Endothelial cell of umbilical vein (primary cell): ENCODE measurements around the gene CPT1A. TPM values are rescaled to one million over a fixed set of nuclear protein-coding genes. Genes with fewer than 3 reads are reported as not detected.
A peak's percentile ranks its signal among the peaks of the same experiment; 100 is the strongest.

Experiments used
- BruUV-seq: library from RNA; stranded (reverse); fragments of 400-500 nt; replicated peaks from 2 replicates; lab custom pipeline; 2021; lab: Mats Ljungman, UMichigan
- CTCF ChIA-PET: fragments of 300-600, 350-600 bp; sonication (Branson Sonifier 250); formaldehyde crosslinking; loops from one replicate; lab custom pipeline; 2021; ENCODE audit warnings: antibody characterized with exemption, inconsistent platforms; lab: Charles Lee
- POLR2A ChIA-PET: fragments of 300-600, 350-600 bp; sonication (Branson Sonifier 250); formaldehyde crosslinking; loops from one replicate; lab custom pipeline; 2021; ENCODE audit warnings: antibody characterized with exemption, inconsistent platforms; lab: Charles Lee
- DNase-seq: peaks from one replicate; pipeline ENCODE4 v3.0.0-alpha.2; 2011; ENCODE audit warnings: low read depth, low spot score
- FAIRE-seq: peaks from 2 replicates; lab custom pipeline; 2011; peaks lifted over from hg19 to GRCh38; lab: Jason Lieb, UNC
- H2AFZ ChIP-seq: 2 replicates; pipeline ENCODE4 v1.6.0; 2012; ENCODE audit warnings: low read depth, low read length, control low read depth, inconsistent platforms
- H3K27ac ChIP-seq: 2 replicates; pipeline ENCODE4 v1.5.1; 2011; ENCODE audit warnings: low read depth, mild to moderate bottlenecking, control low read depth, low read length, moderate library complexity; ENCODE audit not compliant: insufficient read depth
- H3K27me3 ChIP-seq, 2 experiments: 2 replicates each; pipeline versions ENCODE4 v1.6.0 to v1.6.1; 2011; ENCODE audit warnings: low read length in 2 of 2, mixed read lengths in 1 of 2; ENCODE audit not compliant: control insufficient read depth in 2 of 2, insufficient read depth in 2 of 2
- H3K36me3 ChIP-seq, 2 experiments: 2 replicates in 1 of 2; 3 replicates in 1 of 2; pipeline ENCODE4 v1.5.1; 2011; ENCODE audit warnings: low read length in 2 of 2, mild to moderate bottlenecking in 1 of 2, moderate library complexity in 1 of 2; ENCODE audit not compliant: control insufficient read depth in 2 of 2, insufficient read depth in 2 of 2; ENCODE audit errors: extremely low read depth in 1 of 2
- H3K4me1 ChIP-seq: 3 replicates; pipeline ENCODE4 v1.5.1; 2011; ENCODE audit warnings: mild to moderate bottlenecking, low read length; ENCODE audit not compliant: control insufficient read depth, insufficient read depth; ENCODE audit errors: extremely low read depth
- H3K4me2 ChIP-seq: 2 replicates; pipeline ENCODE4 v1.6.1; 2011; ENCODE audit warnings: low read length, control low read depth, mixed read lengths; ENCODE audit not compliant: insufficient read depth
- H3K4me3 ChIP-seq, 3 experiments: fragments of 200-600 bp in 1 of 3; sonication (generic), shearing (Covaris generic) in 1 of 3; replicated peaks in 1 of 3; 2 replicates each; pipeline ENCODE4 v1.5.1; 2011 to 2016; ENCODE audit warnings: control low read depth in 3 of 3, low read length in 3 of 3, mild to moderate bottlenecking in 2 of 3, inconsistent platforms in 1 of 3, low read depth in 1 of 3, moderate library complexity in 1 of 3; ENCODE audit not compliant: insufficient read depth in 1 of 3
- H3K79me2 ChIP-seq: 2 replicates; pipeline ENCODE4 v1.6.0; 2012; ENCODE audit warnings: low read length, inconsistent platforms; ENCODE audit not compliant: control insufficient read depth, insufficient read depth
- H3K9ac ChIP-seq: replicated peaks from 2 replicates; pipeline ENCODE3; 2011; ENCODE audit warnings: low read length, control low read depth; ENCODE audit not compliant: insufficient read depth; ENCODE audit errors: extremely low read depth
- H3K9me1 ChIP-seq: replicated peaks from 3 replicates; pipeline ENCODE4 v1.6.0; 2011; ENCODE audit warnings: mild to moderate bottlenecking, low read length; ENCODE audit not compliant: control insufficient read depth, insufficient read depth; ENCODE audit errors: extremely low read depth
- H3K9me3 ChIP-seq: replicated peaks from 2 replicates; pipeline ENCODE4 v1.5.1; 2012; ENCODE audit warnings: low read length, inconsistent platforms; ENCODE audit not compliant: control insufficient read depth, insufficient read depth
- H4K20me1 ChIP-seq: replicated peaks from 2 replicates; pipeline ENCODE3; 2011; ENCODE audit warnings: mild to moderate bottlenecking, low read length; ENCODE audit not compliant: control insufficient read depth, insufficient read depth; ENCODE audit errors: extremely low read depth
- CTCF ChIP-seq, 2 donors: IDR thresholded peaks; 1 replicate in 1 of 2; 2 replicates in 1 of 2; pipeline ENCODE4 v1.5.1; 2011; ENCODE audit warnings: low read length in 2 of 2, mild to moderate bottlenecking in 2 of 2, moderate library complexity in 2 of 2, control low read depth in 1 of 2, inconsistent platforms in 1 of 2, low read depth in 1 of 2; ENCODE audit not compliant: insufficient read depth in 1 of 2; ENCODE audit errors: extremely low read depth in 1 of 2
- EZH2 ChIP-seq: IDR thresholded peaks from 2 replicates; pipeline ENCODE4 v1.6.1; 2012; ENCODE audit warnings: borderline replicate concordance, low read depth, mild to moderate bottlenecking, moderate library complexity, low read length, inconsistent platforms; ENCODE audit not compliant: severe bottlenecking
- FOS ChIP-seq: IDR thresholded peaks from 2 replicates; pipeline ENCODE4 v1.6.1; 2011; ENCODE audit warnings: mild to moderate bottlenecking, low read length, moderate library complexity, borderline replicate concordance; ENCODE audit not compliant: insufficient read depth
- GATA2 ChIP-seq: IDR thresholded peaks from 2 replicates; pipeline ENCODE4 v1.7.0; 2011; ENCODE audit warnings: low read depth, mild to moderate bottlenecking, moderate library complexity, mixed read lengths, low read length; ENCODE audit not compliant: insufficient read length, insufficient read depth
- JUN ChIP-seq: IDR thresholded peaks from 2 replicates; pipeline ENCODE4 v1.6.1; 2011; ENCODE audit warnings: borderline replicate concordance, low read depth; ENCODE audit not compliant: insufficient read length, insufficient read depth
- MAX ChIP-seq: IDR thresholded peaks from 2 replicates; pipeline ENCODE4 v1.6.1; 2011; ENCODE audit not compliant: insufficient read depth, insufficient read length
- MYC ChIP-seq: IDR thresholded peaks from one replicate; pipeline ENCODE4 v1.6.1; 2011; ENCODE audit warnings: mild to moderate bottlenecking, low read depth, low read length
- POLR2A ChIP-seq: IDR thresholded peaks from 2 replicates; pipeline ENCODE4 v1.6.1; 2012; ENCODE audit warnings: low read depth, mild to moderate bottlenecking, control low read depth, low read length
- POLR2AphosphoS5 ChIP-seq: IDR thresholded peaks from 2 replicates; pipeline ENCODE4 v1.6.1; 2012; ENCODE audit warnings: low read depth, mild to moderate bottlenecking, control low read depth, low read length, moderate library complexity; ENCODE audit not compliant: insufficient read depth
- dilution Hi-C: fragments of 300-500 bp; cut with MboI; formaldehyde crosslinking; loops from one replicate; pipeline ENCODE4 v1.15.0; 2019; ENCODE audit warnings: low sequenced_read_pairs; ENCODE audit not compliant: extremely low pct_ligation_motif_present
- intact Hi-C: fragments of 100-400 bp; cut with micrococcal nuclease; formaldehyde crosslinking; loops from one replicate; pipeline ENCODE4 v1.10.0; 2022
- polyA plus RNA-seq, 4 experiments: library from polyadenylated mRNA; depleted of rRNA in 3 of 4; stranded (reverse) in 3 of 4; unstranded in 1 of 4; fragments of >200 nt; gene quantifications; 2 replicates each; pipeline versions ENCODE4 v1.2.1 to v1.2.3, GENCODE V29; 2011 to 2012; ENCODE audit warnings: missing spikeins in 1 of 4
- total RNA-seq: library from RNA; stranded (reverse); gene quantifications from 2 replicates; pipeline ENCODE4 v1.2.3, GENCODE V29; 2021

The CPT1A gene
- total and polyA plus RNA-seq, 2 donors (not counting 3 experiments of a cell fraction or from before 2014, with no cell fraction given) = 26.3 to 62.1 TPM

GRCh38 chr11:68806931-68807844 is 34.5 kb downstream of the CPT1A start:
- ChIA-PET POLR2A (interaction anchor here (0.6 to 0.7 kb wide), 2 partner anchors 63 to 679 kb away, joined by 3 read pairs; no protein-coding TSS in a partner anchor), CTCF (interaction anchor here (0.7 to 2.2 kb wide), 4 partner anchors 9 to 175 kb away, joined by 3 to 13 read pairs (median 4); no protein-coding TSS in a partner anchor)
- H3K36me3 ChIP-seq = peaks cover 2 to 29% of the 10 kb centered on the region in 2 experiments
- no peaks in the 10 kb centered on the region for H3K27me3 ChIP-seq
- no peak overlapping the region for H3K4me3 ChIP-seq
- H3K9me1 ChIP-seq = no peaks in the 10 kb centered on the region
- no peak overlapping the region for H3K9ac ChIP-seq
- no peaks in the 10 kb centered on the region for H3K9me3 ChIP-seq
- intact Hi-C loops = no loop called here
- no peak overlapping the region for H3K27ac ChIP-seq
- DNase-seq (peak; percentile 54), FAIRE-seq (peak; percentile 70)
- no peaks in the 10 kb centered on the region for H4K20me1 ChIP-seq
- H3K4me1 ChIP-seq = no peaks in the 10 kb centered on the region
- dilution Hi-C loops = no loop called here
- H2AFZ ChIP-seq = no peak overlapping the region
- no peaks in the 10 kb centered on the region for H3K79me2 ChIP-seq
- no TSS peak for BruUV-seq
- TF ChIP-seq FOS (no peak), CTCF (IDR thresholded peaks at IDR 0.05; ENCODE audit: extremely low read depth in 1 of 2, insufficient read depth in 1 of 2, low read depth in 1 of 2, low read length in 2 of 2) (no peak), MYC (no peak), GATA2 (no peak), EZH2 (no peak), POLR2AphosphoS5 (no peak), POLR2A (no peak), JUN (no peak), MAX (no peak)
- H3K4me2 ChIP-seq = no peak overlapping the region
